Panc1 (cell line): ENCODE results near the gene LRRC36.
"Not testable (repeated sequence)": the region's sequence is repeated elsewhere in the genome, so short reads cannot be mapped to it uniquely, and the experiment has no call there.

Source experiments
- POLR2AphosphoS5 ChIP-seq: IDR thresholded peaks from 2 replicates; pipeline ENCODE4 v1.6.1; 2012; ENCODE audit warnings: mild to moderate bottlenecking, low read depth, low read length, moderate library complexity
- REST ChIP-seq, 2 experiments: IDR thresholded peaks; 2 replicates each; pipeline ENCODE4 v1.6.1; 2011 to 2012; ENCODE audit warnings: low read depth in 2 of 2, control low read depth in 1 of 2, low read length in 1 of 2, mild to moderate bottlenecking in 1 of 2, moderate library complexity in 1 of 2; ENCODE audit not compliant: insufficient read depth in 1 of 2
- SIN3A ChIP-seq: IDR thresholded peaks from 2 replicates; pipeline ENCODE4 v1.6.1; 2012; ENCODE audit warnings: low read depth, mild to moderate bottlenecking, low read length, moderate library complexity, borderline replicate concordance; ENCODE audit not compliant: insufficient read depth
- TCF7L2 ChIP-seq: IDR thresholded peaks from 2 replicates; pipeline ENCODE4 v1.6.1; 2011; ENCODE audit warnings: mild to moderate bottlenecking, low read depth, low read length, inconsistent platforms
- TF ChIP-seq, protein P1 (sequence below): fragments of 450-650 bp; IDR thresholded peaks from 2 replicates; pipeline ENCODE4 v1.5.1; 2017; ENCODE audit warnings: mild to moderate bottlenecking

DNA sequence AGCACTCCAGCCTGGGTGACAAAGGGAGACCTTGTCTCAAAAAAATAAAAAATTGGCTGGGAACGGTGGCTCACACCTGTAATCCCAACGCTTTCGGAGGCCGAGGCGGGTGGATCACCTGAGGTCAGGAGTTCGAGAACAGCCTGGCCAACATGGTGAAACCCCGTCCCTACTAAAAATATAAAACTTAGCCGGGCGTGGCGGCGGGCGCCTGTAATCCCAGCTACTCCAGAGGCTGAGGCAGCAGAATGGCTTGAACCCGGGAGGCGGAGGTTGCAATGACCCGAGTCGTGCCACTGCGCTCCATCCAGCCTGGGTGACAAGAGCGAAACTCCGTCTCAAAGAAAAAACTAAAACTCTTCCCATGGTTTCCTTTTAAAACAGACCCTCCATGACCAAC, 88.8 kb downstream of the LRRC36 start:
- TF ChIP-seq, protein P1, sequence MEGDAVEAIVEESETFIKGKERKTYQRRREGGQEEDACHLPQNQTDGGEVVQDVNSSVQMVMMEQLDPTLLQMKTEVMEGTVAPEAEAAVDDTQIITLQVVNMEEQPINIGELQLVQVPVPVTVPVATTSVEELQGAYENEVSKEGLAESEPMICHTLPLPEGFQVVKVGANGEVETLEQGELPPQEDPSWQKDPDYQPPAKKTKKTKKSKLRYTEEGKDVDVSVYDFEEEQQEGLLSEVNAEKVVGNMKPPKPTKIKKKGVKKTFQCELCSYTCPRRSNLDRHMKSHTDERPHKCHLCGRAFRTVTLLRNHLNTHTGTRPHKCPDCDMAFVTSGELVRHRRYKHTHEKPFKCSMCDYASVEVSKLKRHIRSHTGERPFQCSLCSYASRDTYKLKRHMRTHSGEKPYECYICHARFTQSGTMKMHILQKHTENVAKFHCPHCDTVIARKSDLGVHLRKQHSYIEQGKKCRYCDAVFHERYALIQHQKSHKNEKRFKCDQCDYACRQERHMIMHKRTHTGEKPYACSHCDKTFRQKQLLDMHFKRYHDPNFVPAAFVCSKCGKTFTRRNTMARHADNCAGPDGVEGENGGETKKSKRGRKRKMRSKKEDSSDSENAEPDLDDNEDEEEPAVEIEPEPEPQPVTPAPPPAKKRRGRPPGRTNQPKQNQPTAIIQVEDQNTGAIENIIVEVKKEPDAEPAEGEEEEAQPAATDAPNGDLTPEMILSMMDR: not testable (repeated sequence)
- TF ChIP-seq POLR2AphosphoS5; TCF7L2; REST (IDR thresholded peaks at IDR 0.05; ENCODE audit: insufficient read depth in 1 of 2, low read depth in 2 of 2, low read length in 1 of 2); SIN3A: not testable (repeated sequence)
